ENCODE measurements around the gene CHMP2A. TPM values are rescaled to one million over a fixed set of nuclear protein-coding genes. Genes with fewer than 3 reads are reported as not detected.

Gene CHMP2A
- total and polyA plus RNA-seq, 10 of the 15 experiments (the other 5 are each of a cell fraction or from before 2014, with no cell fraction given), result 69.5 to 172 (median 109) TPM

- TF ChIP-seq CTCF (IDR thresholded peaks at IDR 0.05 in 2 of 3, conservative IDR thresholded peaks at IDR 0.05 in 1 of 3; ENCODE audit: control insufficient read depth in 2 of 3, extremely low read depth in 1 of 3, insufficient read depth in 1 of 3, low read depth in 3 of 3, low read length in 3 of 3) (no peak), KAT2A (conservative IDR thresholded peaks at IDR 0.05; ENCODE audit: control insufficient read depth, low read depth, low read length) (no peak), JUNB (IDR thresholded peaks at IDR 0.05) (no peak), NR2F1 (conservative IDR thresholded peaks at IDR 0.05) (peak; percentile 32; the same call in 1 of the 2 replicates), SUPT20H (IDR thresholded peaks at IDR 0.05; ENCODE audit: borderline replicate concordance, control insufficient read depth, low read depth, low read length) (no peak), STAT3 (IDR thresholded peaks at IDR 0.05; ENCODE audit: low read depth, low read length) (no peak), CBX5 (IDR thresholded peaks at IDR 0.05; ENCODE audit: low read depth) (no peak), STAT1 (conservative IDR thresholded peaks at IDR 0.05) (no peak), SMAD5 (IDR thresholded peaks at IDR 0.05; ENCODE audit: low read depth) (peak; percentile 76; the same call in 1 of the 2 replicates), HDAC2 (IDR thresholded peaks at IDR 0.05) (no peak), RUNX3 (IDR thresholded peaks at IDR 0.05; ENCODE audit: low read length) (no peak), SMARCA5 (IDR thresholded peaks at IDR 0.05) (peak; percentile 55; the same call in 1 of the 2 replicates), ZBTB33 (IDR thresholded peaks at IDR 0.05) (no peak), ZBTB4 (CRISPR knock-in tag; IDR thresholded peaks at IDR 0.05) (no peak), CBFB (IDR thresholded peaks at IDR 0.05; ENCODE audit: low read depth) (no peak; the same call in 1 of the 2 replicates), BCL3 (IDR thresholded peaks at IDR 0.05; ENCODE audit: borderline replicate concordance, insufficient read depth, low read depth, low read length, poor library complexity, severe bottlenecking) (peak; percentile 97), USF2 (IDR thresholded peaks at IDR 0.05; ENCODE audit: borderline replicate concordance, low read depth, low read length) (no peak), ZNF274 (IDR thresholded peaks at IDR 0.05; ENCODE audit: insufficient read depth, insufficient read length) (no peak), HDGF (IDR thresholded peaks at IDR 0.05) (no peak)
These were observed at the start of gene CHMP2A (continued) for GRCh38 chr19:58554494-58555368.

Measured in GM12878 (cell line).